Activated gamma-delta T cell treated with anti-CD3 and anti-CD28 coated beads, Interleukin-2, amount 50 U/mL, for 16 hours (primary cell): Measurements from ENCODE around the gene ARAP3.

Source experiments
- DNase-seq: peaks from one replicate; pipeline ENCODE4 v3.0.0-alpha.2; 2020; ENCODE audit warnings: low read depth

The ARAP3 gene

DNA sequence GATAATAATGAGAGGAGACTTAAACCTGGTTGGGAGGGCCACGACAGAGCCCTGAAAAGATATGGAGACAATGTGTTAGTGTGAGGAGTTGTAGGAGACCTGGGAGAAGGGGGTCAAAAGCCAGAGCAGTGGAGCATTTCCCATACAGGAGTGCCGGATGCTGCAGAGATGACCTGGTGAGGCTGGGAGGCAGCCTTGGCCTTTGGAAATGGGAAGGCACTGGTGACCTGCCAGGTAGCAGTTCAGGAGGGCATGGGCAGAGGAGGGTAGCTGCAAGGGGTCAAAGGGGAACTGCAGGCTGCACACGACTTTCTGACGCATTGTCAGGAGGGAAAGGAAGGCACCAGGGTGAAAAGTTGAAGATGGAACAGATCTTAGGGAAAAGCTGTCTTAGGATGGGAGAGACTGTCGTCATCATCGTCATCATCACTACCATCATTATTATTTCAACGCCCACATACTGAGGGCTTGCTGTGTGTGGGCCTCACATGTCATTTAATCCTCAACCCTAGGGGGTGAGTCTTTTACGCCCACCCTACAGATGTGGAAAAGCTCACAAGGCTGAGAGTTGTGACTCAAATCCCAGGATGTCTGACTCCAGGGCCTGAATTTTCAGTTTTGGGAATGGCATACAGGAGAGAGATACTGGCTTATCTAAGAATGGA lies 13.3 kb downstream of the ARAP3 start:
- no peak for DNase-seq

DNA sequence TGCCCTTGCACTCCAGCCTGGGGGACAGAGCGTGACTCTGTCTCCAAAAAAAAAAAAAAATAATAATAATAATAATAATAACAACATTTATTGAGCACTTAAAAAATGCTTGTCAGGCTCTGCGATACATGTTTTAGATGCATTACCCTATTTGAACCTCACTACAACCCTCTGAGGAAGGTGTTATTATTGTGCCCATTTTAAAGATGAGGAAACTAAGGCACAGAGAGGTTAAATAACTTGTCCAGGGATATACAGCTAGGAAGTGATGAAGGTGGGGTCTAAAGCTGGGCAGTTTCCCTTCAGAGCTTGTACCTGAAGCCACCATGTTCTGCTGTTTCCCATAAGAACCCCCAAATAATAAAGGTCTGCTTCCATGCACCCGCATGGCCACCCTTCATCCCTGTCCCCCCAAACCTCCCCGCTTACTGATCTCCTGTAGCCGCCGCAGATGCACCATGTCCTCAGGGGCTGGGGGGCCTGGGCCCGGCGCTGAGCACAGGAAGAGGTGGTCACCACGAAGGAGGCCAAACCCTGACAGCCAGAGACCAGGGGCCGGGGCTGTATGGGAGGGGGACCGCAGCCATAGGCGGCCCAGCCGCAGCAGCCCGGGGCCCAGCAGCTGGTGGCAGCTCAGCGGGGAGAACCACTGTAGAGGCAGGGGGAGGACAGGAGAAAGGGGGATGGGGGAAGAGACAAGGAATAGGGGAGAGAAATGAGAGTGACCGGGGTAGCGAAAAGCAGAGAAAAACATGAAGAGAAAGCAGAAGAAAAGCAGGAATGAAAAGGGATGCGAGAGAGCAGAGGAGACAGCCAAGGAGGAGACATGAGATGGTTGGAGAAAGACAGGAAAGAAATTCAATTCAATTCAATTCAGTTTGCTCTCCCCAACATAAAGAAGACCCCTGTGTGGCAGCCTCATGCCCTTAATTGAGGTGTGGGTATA lies 15.8 kb downstream of the ARAP3 start:
- no peak for DNase-seq

DNA sequence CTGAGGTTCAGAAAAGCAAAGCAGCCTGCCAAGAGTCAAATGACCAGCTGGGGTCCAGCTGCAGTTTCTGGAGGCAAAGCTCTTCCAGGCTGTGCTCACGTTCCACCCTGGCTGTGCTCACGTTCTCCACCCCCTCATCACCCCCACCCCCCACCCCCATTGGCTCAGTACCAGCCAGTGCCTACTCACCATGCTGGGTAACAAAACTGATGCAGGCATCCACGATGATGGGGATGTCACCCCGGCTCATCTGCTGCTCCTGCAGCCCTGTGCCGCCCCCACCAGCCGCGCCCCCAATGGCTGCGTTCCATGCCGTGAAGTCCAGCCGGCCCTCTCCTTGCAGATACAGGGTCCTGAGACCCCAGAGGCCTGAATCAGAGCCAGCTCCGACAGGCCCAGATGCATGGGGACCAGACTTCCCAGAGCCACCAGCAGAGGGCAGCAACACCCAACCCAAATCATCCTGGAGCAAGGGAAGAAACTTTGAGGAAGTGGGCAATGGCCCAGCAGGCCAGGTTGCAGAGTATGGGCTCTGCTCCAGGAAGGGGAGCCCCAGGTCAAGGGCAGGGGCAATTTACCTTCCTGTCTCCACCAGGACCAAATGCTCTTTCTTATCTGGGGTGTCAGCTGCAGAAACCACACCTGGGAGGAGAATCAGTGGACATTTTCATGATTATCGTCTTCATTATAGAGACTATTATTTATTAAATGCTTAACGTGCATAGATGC lies 17.1 kb downstream of the ARAP3 start:
- DNase-seq = peak; percentile 61

DNA sequence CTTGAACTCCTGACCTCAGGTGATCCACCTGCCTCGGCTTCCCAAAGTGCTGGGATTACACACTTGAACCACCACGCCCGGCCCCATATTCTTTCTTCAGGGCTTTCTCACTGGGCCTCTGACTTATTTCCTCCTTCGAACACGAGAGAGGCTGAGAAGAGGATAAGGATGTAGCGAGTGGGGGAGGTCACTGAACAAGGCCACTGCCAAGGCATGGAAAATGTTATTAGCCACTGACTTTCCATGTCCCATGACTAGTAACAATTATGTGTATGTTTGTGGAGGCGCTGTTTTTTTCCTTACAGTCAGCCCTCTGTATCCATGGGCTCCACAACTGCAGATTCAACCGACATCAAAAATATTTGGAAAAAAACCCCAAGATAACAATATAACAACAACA lies 18.5 kb downstream of the ARAP3 start:
- no peak for DNase-seq

DNA sequence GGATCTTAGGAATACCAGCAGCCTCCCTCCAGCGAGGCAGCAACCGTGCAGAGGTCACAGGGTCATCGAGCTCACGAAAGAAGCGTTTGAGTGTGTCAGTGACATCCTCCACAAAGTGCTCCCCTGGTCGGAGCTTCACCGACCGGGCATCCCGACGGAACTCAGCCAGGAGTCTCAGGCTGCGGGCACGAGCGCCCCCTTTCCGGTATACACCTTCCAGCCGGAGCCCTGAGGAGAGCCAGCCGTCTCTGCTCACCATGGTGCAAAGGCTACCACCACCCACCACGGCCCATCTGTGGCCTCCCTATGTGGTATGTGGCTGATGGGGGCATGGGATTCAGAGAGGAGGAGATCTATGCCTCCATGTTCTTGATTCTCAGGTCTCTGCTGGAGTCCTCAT lies 20.0 kb downstream of the ARAP3 start:
- DNase-seq = no peak

DNA sequence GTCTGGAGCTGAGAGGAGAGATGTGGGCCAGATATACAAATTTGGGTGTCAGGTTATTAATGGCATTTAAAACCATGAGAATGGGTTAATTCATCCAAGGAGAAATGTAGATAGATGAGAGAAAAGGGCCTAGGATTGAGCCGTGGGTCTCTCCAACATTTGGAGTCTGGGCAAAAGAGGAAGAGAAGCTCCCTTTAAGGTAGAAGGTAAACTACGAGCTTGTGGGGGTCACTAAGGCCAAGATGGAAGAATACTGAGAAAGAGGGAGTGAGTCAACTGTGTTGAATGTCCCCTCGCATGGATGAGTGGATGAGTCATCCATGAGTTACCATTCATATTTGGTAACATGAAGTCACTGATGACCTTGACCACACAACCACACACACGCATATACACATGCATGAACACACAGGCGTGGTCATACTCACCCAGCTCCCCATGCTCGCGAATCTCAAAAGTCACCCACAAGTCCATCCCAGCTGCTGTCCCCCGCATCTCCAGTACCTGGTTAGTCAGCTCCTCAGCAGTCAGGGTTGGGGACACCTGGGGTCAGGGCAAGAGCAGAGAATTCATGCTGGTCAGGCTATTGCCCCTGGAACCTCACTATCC lies 24.0 kb downstream of the ARAP3 start:
- DNase-seq = no peak

DNA sequence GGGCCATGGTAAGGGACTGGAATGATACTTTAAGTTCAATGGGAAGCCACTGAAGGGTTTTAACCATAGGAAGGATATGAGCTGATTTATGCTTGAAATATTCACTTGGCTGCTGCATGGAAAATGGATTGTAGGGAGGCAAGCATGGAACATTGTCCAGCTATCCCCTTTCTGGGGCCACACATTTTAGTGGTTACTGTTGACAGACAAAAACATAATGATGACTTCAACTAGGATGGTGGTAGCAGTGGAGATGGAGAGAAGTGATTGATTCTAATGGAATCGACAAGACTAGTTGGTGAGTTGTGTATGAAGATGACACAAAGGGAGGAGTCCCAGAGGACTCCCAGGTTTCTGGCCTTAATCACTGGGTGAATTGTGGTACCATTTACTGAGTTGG lies 24.6 kb downstream of the ARAP3 start:
- DNase-seq = no peak

DNA sequence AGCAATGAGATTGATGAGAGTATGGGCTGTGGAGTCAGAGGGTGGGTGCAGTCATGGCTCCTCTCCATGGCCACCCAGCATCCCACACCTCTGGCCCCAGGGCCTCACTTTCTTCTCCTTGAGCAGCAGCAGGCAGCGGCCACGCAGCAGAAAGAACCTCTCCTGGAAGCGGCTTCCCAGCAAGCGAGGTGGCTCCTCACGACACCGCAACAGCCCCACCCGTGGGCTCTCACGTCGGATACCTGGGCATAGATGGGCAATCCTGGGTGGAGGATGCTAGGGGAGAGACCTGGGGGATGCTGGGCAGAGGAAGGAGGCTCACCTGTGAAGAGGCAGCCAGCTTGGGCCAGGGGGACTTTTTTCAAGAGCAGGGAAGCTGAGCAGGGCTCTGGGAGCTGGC lies 25.6 kb downstream of the ARAP3 start:
- DNase-seq = no peak

DNA sequence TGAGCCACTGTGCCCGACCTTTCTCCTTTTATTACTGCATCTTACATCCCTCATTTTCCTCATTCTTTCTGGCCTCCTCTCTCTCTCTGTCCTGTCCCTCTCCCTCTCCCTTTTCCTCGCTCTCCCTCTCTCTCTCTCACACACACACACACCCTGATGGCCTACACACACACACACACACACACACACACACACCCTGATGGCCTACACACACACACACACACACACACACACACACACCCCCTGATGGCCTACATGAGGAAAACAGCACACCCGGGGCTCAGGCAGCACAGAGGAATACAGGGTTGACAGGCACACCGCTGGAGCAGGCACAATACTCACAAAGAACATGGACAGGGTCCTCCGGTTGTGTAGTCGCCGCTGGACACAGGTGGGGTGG lies 27.0 kb downstream of the ARAP3 start:
- no peak for DNase-seq

DNA sequence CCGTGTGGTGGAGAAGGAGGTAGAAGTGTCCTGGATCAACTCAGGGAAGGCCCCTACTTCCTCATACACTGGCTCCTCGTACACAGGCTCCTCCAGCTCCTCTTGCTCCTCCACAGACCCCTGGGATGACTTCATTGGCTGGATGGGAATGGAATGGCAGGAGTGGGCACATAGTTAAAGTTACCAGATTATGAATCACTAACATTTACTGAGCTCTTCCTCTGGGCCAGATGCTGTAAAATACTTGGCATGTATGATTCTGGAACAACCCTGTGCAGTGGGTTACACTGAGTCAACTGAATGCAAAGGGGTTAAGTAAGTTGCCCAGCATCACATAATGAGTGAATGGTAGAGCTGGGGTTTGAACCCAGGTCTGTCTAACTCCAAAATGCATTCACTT lies 27.7 kb downstream of the ARAP3 start:
- no peak for DNase-seq

DNA sequence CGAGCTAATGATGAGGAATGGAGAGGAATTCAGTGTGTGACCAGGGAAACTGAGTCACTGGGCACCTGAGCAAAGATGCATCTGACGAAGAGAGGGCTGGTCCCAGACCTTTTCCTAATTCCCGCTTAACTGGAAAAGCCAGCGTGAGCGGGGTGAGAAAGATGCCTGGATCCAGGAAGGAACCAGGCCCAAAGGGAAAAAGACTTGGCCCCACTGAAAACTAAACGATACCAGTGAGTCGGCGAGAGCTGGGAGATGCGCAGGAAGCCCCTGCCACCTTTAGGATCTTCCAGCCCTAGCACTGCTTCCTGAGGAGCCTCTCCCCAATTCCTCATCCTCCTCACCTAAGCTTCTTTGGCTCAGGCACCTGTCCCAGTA lies 30.3 kb downstream of the ARAP3 start:
- no peak for DNase-seq

DNA sequence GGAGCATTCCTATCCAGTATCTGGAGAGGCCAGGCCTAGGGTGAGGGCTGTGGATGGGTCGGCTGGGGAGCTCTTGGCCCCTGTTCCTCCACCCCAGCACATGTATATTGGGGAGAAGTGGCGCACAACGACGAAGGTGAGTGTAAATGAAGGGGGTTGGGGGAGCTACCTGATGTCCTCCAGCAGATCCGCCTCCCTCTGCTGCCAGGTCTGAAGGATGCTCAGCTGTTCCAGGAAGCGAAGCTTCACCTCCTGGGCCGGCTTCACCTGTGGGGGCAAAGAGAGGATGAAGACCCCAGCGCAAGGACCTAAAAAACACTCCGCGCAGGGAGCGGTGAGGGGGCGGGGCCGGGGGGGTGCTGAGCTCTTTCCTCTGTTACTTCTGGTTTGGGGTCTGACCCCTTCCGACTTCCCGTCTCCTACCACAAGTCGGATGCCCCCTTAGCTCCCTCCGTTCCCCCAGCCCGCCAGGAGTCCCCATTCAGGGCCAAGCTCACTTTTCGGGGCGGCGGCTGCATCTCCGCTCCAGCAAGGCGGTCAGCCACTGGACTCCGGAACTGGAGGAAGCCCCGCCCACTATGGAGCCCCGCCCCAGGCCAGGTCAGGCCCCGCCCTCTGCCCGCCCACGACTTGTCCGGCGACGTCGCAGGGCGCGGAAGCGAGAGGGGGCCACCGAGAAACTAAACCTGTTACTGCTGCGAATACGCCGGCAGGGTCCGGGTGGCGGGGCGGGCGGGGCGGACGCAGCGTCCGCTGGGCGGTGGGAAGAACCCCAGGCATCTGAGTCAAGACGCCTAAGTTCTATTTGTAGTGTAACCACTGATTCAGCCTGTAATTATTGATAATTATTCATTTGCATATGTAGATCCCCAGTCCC lies 30.9 kb downstream of the ARAP3 start, which contains the start of gene FCHSD1:
TSS of gene FCHSD1 (minus strand) at position 568 of the 877 bp plus-strand sequence. CDS start at position 518, 50 bp downstream.
- peak; percentile 70 for DNase-seq

DNA sequence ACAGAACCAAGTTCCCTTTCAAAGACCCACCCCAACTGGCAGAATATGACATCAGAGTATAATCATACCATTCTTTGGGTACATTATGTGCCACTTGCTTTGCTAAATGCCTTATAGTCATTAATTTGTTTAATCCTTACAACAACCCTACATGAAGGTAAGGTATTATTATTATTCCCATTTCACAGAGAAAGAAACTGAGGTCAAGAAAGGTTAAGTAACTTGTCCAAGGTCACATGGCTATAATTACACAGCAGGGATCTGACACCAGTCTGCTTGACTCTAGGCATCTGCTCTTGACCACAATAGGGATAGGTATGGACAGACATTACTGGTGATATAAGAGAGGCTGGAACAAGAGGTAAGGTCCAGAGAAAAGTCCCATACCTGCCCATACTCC lies 32.1 kb downstream of the ARAP3 start:
- DNase-seq = no peak

DNA sequence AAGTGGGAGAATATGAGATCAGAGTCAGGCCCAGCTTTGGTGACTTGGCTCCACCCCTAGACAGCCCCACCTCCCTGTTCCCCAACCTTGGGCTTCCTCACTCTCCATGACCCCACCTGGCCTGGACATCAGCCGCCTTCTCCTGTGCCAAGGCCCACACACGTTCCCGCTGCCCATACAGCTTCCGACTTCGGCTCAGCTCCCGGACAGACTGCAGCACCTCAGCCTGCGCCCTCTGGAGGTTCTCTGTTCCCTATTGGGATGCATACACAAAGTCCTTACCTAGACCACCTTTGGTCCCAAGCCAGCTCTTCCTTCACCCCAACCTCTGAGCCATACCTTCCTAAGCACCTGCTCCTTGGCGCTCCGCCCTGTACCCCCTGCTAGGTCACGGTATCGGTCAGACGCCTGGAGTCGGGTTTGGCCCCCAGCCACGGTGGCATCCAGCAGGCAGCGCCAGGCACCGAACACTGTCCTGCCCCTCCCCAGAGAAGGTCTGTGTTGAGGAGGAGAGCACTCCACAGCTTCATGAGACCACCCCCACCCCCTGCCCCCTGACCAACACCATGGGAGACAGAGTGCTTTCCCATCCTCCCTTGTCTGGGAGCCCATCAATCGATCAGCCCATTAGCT lies 32.9 kb downstream of the ARAP3 start:
- DNase-seq = no peak

DNA sequence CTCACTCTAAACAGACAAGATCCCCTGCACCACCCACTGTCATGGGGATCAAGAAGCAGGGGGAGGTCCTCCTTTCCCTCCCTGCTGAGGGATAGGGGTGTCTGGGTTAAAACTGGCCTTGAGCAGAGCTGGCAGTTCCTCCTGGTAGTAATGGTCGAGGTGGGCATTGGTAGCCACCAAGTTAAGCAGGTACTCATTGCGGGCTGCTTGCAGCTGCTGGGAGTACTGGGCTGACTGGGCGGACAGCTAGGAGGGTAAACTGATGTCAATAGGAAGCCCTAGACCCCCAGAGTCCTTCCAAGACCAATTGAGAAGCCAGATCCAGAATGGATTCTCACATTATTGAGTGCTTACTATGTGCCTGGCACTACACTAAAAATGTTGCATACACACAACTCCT lies 34.2 kb downstream of the ARAP3 start:
- DNase-seq = no peak

DNA sequence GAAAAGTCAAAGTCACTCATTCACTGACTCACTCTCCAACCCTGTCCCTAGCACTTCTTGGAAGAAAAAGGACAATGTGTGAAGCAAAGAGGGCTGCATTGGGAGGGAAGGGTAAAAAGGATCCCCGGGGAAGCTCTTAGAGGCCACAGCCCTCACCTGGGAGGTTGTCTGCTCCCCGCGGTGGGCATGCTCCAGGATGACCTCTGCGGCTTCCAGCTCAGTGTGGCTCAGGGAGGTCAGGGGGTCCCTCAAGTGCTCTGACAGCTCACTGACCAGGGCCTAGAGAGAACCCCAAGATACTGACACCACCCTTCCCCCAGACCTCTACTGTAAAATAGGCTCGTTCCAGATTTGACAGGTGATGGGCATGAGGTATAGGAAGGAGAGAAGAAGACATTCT lies 34.8 kb downstream of the ARAP3 start:
- no peak for DNase-seq

DNA sequence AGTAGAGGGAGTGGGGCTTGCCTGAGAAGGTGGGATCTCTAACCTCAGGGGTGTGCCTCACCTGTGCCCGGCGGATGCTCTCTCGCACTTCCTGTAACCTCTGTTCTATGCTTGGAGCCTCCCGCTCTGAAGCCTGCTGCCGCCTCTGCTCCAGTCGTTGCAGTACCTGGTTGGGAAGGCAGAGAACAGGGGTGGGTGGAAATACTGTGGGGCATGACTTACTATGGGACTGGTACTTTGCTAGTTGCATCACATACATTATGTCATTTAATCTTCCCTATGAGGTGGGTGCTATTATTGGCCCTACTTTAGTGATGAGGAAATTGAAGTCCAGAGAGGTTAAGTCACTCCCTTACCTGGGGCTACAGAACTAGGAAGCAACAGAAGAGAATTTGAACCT lies 36.0 kb downstream of the ARAP3 start:
- DNase-seq = no peak

DNA sequence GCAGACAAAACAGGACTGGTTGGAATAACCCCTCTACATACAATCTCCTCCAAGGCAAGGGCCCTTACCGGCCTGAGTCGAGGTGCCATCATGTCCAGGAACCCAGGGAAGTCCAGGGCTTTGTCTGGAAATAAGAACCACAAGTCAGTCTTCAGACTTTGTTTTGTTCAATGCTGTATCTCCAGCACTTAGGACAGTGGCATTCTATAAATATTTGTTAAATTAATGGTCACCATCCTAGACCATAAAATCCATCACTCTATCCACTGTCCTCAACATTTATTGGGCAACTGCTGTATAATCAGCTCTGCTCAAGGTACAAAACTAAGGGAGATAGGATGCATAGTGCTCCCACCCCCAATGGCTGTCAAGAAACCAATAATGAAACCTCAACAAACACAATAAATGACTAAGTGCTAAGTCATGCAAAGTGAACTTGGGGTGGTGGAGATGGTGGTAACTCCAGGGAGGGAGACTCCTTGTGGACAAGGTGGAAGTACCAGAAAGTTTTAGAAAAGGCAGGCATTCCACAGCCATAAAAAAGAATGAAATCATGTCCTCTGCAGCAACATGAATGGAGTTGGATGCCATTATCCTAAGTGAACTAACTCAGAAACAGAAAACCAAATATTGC lies 40.3 kb downstream of the ARAP3 start:
- DNase-seq = no peak

DNA sequence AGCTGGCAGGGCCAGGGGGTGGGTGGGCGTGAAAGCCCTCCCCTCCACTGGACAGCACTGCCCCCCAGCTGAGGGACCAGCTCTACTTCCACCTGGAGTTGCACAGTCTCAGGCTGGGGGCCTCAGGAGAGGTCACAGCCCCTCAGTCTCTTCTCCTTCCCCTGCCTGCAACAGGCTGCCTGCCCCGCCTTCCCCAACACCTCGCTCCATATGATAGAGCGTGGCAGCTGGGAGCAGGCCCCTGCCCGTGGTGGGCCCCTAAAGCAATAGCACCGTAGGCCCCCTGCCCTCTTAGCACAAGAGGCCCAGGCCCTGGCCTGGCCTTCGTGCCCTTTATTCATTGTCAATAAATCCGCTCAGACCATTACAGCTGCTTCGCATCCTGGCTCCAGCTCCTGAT lies 41.3 kb downstream of the ARAP3 start:
- no peak for DNase-seq

DNA sequence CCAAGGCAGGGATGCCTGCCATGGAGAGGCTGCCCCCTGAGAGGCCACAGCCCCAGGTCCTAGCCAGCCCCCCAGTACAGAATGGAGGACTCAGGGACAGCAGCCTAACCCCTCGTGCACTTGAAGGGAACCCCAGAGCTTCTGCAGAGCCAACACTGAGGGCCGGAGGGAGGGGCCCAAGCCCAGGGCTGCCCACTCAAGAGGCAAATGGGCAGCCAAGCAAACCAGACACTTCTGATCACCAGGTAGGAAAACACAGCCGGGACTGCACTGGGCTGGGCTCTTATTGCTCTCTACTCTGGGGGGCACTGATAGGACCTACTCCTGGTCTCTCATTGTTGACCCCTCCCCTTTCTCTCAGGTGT lies 42.0 kb downstream of the ARAP3 start:
- DNase-seq = no peak
